Kidney capillary endothelial cell (primary cell): ENCODE data around the gene MAP2.

ENCODE experiments used
- DNase-seq: peaks from one replicate; pipeline ENCODE4 v3.0.0-alpha.2; 2018; ENCODE audit warnings: low spot score

MAP2 gene

GRCh38 chr2:209423562-209424198 is at the start of gene MAP2:
TSS of gene MAP2 (plus strand) at chr2:209424047. CDS start at chr2:209653171, 229,124 bp downstream.
- peak; percentile 75 for DNase-seq

GRCh38 chr2:209376686-209377085 is 47.2 kb upstream of the MAP2 start:
- no peak for DNase-seq

- no peak for DNase-seq
Measured at GRCh38 chr2:209380293-209380692, 43.6 kb upstream of the MAP2 start.

GRCh38 chr2:209381091-209381490 is 42.8 kb upstream of the MAP2 start:
- DNase-seq, result no peak

GRCh38 chr2:209382775-209383174 is 41.1 kb upstream of the MAP2 start:
- no peak for DNase-seq

- peak; percentile 68 for DNase-seq
Measured at GRCh38 chr2:209383212-209383611, 40.6 kb upstream of the MAP2 start.

GRCh38 chr2:209387389-209387788 is 36.5 kb upstream of the MAP2 start:
- DNase-seq, result no peak

GRCh38 chr2:209388446-209389037 is 35.3 kb upstream of the MAP2 start:
- no peak for DNase-seq

GRCh38 chr2:209389171-209389618 is 34.7 kb upstream of the MAP2 start:
- no peak for DNase-seq

- DNase-seq, result no peak
Measured at GRCh38 chr2:209390839-209391238, 33.0 kb upstream of the MAP2 start.

GRCh38 chr2:209391776-209392401 is 32.0 kb upstream of the MAP2 start:
- no peak for DNase-seq

- no peak for DNase-seq
Measured at GRCh38 chr2:209395229-209395628, 28.6 kb upstream of the MAP2 start.

GRCh38 chr2:209395652-209396051 is 28.2 kb upstream of the MAP2 start:
- DNase-seq, result no peak

- no peak for DNase-seq
Measured at GRCh38 chr2:209398463-209398862, 25.4 kb upstream of the MAP2 start.

GRCh38 chr2:209401788-209402187 is 22.1 kb upstream of the MAP2 start:
- no peak for DNase-seq

GRCh38 chr2:209411296-209411695 is 12.6 kb upstream of the MAP2 start:
- DNase-seq, result no peak

- DNase-seq, result no peak
Measured at GRCh38 chr2:209411718-209412117, 12.1 kb upstream of the MAP2 start.

- DNase-seq, result no peak
Measured at GRCh38 chr2:209413311-209414014, 10.4 kb upstream of the MAP2 start.

- DNase-seq, result no peak
Measured at GRCh38 chr2:209416913-209417312, 6.9 kb upstream of the MAP2 start.

GRCh38 chr2:209422191-209422754 is 1.6 kb upstream of the MAP2 start:
- DNase-seq, result no peak

- DNase-seq, result no peak
Measured at GRCh38 chr2:209424199-209424701, 403 bp downstream of the MAP2 start.

GRCh38 chr2:209424781-209425470 is 1.1 kb downstream of the MAP2 start:
- DNase-seq, result peak; percentile 10
